Measurements from ENCODE around the gene BTN1A1.

Gene BTN1A1

GRCh38 chr6:26475823-26476729, 24.0 kb upstream of the BTN1A1 start:
- DNase-seq: peak in 3 of 56 donors; percentile 2 to 5 (median 2)

- DNase-seq: no peak
Measured at GRCh38 chr6:26476896-26477295, 23.2 kb upstream of the BTN1A1 start.

DNA sequence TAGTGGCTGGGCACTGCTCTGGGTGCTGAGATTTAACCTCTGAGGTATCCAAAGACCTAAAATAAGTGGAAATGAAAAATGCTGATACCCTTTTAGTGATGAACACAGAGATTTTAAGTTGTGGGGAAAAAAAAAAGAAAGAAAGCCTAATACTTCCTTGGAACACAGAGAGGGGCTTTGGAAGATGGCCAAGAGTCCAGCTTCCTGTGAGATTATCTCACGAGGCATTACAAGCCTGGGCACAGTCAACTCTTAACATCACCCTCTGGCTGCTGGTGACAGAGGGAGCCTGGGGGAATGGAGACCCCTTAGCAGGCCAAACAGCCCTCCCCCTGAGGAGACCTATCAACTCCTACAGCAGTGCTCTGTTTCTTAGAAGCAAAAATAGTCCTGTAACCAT, 22.7 kb upstream of the BTN1A1 start:
- no peak for DNase-seq

DNA sequence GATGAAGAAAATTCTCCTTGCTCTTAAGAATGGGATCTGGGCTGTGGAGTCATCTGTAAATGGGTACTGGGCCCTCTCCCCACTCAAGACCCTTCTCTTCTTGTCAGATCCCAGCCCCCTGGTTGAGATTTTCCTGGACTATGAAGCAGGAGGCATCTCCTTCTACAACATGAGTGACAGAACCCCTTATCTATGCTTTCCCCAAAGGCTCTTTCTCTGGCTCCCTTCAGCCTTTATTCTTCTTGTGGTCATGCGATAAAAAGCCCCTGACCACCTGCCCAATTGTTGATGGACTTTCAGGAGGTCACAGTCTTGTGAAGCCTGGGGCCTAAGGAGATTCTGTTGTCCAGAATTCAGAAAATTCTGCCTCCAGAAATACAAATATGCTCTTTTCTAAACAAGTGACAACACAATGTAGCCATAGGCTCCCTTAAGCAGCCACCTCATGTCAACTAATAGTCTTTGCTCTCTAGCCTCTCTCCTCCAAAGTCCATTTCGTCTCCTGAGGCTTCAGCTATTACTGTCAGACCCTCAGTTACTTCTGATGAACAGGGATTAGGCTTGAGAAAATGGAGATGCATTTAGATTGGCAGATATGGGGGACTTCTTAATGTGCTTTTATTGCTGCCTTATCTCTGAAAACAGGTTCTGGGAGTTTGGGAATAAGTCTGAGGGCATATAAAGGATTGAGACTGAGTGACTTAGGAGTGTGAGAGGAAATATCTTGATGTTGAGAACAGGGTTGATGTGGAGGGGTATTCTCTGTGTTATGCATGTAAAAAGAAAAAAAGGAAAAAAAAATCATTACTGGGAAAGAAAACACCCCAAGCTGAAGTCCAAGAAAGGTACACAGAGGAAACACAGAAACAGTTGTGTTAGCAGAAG, 21.8 kb upstream of the BTN1A1 start:
- DNase-seq: no peak

DNA sequence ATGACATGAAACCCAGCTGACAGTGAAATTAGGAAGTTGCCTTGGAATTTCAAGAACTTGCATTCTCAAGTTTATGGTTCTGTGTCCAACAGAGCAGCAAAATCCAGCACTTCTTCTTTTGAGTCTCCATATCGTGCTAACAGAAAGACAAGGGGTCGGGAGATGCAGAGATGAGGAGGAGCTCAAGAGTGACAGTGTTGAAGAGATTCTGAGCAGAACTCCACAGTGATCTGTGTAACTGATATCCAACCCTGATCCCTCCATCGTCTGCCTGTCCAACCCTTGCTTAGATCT, 21.2 kb upstream of the BTN1A1 start:
- no peak for DNase-seq

DNA sequence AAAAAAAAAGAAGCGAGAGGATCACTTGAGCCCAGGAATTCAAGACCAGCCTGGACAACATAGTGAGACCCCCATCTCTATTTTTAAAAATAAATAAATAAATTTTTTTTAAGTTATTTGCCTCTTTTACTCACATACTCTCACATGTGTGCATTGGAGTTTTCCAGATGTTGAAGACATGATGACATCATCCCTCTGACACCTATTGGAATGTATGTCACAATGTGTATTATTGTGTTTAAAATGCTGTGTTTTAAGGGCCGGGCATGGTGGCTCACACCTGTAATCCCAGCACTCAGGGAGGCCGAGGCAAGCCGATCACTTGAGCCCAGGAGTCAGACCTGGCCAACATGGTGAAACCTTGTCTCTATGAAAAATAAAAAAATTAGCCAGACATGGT, 17.8 kb upstream of the BTN1A1 start:
- no peak for DNase-seq

DNA sequence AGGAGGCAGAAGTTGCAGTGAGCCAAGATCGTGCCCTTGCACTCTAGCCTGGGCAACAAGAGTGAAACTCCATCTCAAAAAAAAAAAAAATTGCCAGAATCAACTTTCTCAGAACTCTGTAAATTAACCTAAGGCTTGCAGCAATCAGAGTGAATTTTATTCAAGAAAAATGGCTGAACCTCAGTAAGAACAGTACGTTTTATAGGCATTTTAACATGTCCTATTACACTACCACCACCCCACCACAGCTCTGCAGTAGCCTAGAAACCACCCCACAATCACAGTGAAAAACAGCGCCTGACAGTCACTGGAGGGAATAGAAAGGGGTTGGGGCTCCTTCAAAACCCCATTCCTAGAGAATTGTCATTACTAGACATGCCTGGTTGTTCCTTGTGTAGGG, 16.4 kb upstream of the BTN1A1 start:
- DNase-seq: no peak

GRCh38 chr6:26484161-26484560, 15.9 kb upstream of the BTN1A1 start:
- DNase-seq: no peak

DNA sequence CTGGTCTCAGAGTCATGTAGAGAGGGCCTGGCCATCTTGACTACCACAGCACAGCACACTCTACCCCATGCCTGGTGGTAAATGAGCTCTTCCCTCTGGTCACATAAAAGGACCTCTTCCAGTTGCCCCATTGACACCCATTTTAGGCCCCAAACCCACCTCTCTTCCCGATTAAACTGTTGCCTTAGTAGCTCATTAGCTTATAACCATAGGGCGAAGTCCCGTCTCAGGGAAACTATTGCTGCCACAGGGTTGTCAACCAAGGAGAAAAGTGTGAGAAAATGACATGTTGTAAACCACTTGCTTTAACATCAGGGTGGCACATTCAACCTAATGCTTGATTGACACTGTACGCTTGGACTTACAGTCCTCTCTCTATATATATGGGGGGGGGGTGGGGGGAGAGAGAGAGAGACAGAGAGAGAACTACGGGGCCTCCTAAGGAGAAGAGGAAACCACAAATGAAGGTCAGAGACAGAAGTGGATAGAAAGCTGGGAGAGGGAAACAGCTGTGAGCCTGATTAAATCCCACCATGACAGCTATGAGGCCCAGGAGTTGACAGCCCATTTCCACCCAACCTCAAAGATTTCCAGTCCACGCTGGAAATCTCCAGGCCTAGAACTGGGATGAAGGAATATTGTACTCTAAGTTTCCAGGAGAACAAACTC, 14.9 kb upstream of the BTN1A1 start:
- no peak for DNase-seq

GRCh38 chr6:26486358-26486757, 13.7 kb upstream of the BTN1A1 start:
- no peak for DNase-seq

DNA sequence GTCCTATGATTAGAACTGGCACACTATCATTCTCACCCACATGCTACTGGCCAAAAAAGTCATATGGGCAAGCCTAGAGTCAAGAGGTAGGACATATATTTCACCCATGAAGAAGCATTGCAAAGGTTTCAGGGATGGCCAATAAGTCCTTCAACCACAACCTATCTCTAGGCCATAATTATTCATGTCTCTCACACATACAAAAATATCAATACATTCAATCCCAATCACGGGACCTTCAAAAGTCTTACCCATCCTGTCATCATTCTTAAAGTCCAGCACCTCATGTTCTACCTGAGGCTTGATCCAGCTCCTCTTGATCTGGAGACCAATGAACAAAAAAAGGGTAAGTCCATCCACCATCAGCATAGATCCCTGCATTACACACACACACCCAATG, 12.6 kb upstream of the BTN1A1 start:
- no peak for DNase-seq

DNA sequence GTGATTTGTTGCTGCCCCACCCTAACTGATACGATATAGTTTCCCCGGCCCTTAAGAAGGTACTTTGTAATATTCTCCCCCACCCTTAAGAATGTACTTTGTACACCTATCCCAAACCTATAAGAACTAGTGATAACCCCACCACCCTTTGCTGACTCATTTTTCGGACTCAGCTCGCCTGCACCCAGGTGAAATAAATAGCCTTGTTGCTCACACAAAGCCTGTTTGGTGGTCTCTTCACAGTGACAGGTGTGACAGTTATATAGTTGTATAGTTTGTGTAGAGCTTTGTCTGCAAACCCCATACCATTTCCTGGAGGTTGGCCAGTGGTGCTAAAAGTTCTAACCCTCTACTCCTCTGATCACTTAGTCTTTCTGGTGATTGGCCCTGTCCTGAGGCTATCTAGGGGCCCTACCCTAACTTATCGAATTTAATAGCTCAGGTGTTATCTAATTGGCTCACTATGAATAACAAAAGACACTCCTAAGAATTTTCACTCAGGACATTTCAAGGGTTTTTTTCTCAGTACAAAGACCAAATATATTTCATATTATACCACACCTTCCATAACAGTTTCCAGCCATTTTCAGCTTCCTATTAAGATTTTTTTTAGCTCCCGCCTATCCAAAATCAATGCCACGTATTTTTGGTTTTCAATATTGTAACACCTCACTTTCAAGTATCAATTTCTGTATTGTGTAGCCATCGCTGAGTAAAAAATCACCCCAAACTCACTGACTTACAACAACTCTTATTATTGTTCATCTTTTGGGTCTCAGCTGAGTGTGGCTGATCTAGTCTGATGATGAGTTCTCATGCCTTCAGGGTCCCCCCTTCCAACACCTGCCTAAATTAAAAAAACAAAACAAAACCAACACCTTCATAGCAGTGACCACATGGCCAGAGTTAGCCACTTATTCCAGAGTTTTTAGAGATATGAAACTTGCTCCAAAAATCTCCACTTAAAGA, 9.8 kb upstream of the BTN1A1 start:
- no peak for DNase-seq

DNA sequence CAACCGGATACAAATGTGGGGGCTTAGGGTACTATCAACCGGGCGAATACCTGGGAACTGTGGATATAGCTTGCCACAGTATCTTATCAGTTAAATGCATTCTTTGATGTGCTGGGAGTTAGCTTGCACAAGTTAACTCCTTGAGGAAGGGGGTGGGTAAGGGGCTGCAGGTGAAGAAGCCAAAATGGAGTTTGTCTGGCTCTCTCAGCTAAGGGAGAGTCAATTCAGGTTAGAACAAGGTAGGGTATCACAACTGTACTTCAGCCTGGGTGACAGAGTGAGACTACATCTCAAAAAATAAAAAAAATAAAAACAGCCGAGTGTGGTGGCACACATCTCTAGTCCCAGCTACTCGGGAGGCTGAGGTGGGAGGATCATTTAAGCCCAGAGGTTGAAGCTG, 8.5 kb upstream of the BTN1A1 start:
- DNase-seq: no peak

DNA sequence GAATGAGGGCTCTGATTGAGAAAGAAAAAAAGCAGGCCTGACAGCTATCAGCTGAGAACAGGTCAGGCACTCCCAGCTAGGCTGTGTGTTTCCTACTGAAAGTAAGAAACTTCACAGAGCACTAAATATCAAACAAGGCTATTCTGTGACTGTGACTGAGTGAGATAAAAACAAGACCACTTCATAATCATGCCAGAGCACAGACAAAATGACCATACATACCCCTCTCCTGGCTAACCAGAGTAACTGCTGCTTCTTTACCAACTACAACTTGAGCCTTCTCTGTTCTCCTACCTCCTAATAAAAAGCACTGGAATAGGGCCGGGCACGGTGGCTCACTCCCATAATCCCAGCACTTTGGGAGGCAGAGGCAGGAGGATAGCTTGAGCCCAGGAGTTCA, 6.8 kb upstream of the BTN1A1 start:
- DNase-seq: no peak

DNA sequence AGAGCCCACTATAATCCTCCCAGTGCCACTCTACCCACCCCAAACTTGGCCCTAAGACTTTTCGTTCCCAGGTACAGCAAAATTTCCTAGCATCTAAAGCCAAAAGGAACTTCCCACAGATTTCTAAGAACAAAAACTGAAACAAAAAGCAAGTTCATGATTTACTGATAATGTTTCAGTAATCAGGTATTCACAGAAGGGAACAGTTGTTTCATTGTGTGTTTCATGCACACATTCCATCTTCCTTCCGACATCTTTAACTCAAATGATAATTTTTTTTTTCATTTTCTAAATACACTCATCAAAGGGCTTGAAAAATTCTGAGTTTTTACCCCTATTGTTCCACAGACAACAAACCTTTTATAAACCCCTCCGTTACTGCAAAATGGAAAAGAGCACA, 6.0 kb upstream of the BTN1A1 start:
- no peak for DNase-seq

- DNase-seq: no peak
Measured at GRCh38 chr6:26495281-26495680, 4.8 kb upstream of the BTN1A1 start.

DNA sequence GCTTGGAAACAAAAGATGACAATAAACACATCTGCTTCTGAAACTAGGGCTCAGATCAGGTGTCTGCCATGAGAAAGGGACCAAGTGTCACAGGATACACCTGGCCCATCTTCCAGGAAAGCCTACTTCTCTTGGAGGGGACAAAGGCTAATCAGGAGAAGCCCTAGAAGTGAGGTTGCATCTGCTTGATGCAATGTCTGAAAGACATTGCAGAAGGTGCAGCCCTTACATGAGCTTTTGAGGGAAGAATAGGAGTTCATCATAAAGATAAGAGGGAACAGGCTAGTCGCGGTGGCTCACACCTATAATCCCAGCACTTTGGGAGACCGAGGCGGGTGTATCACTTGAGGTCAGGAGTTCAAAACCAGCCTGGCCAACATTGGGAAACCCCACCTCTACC, 2.5 kb upstream of the BTN1A1 start:
- no peak for DNase-seq

DNA sequence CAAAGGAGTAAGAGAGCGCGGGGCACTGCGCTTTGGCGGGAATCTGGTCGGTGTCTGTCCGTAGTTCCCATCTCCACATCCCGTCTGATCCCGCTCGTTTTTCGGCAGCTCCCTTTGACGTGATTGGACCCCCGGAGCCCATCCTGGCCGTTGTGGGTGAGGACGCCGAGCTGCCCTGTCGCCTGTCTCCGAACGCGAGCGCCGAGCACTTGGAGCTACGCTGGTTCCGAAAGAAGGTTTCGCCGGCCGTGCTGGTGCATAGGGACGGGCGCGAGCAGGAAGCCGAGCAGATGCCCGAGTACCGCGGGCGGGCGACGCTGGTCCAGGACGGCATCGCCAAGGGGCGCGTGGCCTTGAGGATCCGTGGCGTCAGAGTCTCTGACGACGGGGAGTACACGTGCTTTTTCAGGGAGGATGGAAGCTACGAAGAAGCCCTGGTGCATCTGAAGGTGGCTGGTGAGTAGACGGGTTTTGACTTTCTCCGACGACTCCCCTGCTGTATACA, 1.4 kb downstream of the BTN1A1 start:
- peak in 5 of 56 donors; percentile 1 to 5 (median 2) for DNase-seq

- DNase-seq: no peak
Measured at GRCh38 chr6:26502165-26502564, 2.1 kb downstream of the BTN1A1 start.

GRCh38 chr6:26502626-26503025, 2.5 kb downstream of the BTN1A1 start:
- DNase-seq: no peak

DNA sequence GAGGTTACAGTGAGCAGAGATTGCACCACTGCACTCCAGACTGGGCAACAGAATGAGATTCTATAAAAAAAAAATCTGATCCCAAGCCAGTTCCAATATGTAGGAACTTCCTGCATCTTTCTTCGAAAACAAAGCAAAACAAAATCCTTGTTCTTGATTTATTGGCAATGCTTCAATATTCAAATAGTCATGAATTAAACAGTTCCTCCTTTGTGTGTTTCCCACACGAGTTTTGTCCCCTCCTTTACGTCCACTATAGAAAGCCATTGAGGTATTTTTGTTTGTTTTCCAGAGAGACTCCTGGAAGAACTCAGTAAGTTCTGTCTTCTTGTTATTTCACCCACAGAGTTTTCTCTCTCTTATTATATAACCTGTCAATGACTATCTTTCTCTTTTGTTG, 7.6 kb downstream of the BTN1A1 start:
- no peak for DNase-seq
